ENCODE results near the gene YTHDC1.

Gene YTHDC1

GRCh38 chr4:68342134-68342533 is 7.8 kb downstream of the YTHDC1 start:
- H3K27ac ChIP-seq: no peak overlapping the region
- H3K4me3 ChIP-seq (ENCODE audit: low read depth, low read length): no peak overlapping the region
- H3K9me3 ChIP-seq (ENCODE audit: severe bottlenecking): no peaks in the 10 kb centered on the region
- no peak for DNase-seq
- peaks cover 25% of the 10 kb centered on the region for H3K36me3 ChIP-seq
- TF ChIP-seq CTCF (IDR thresholded peaks at IDR 0.05; ENCODE audit: low read depth, low read length): no peak
- no peaks in the 10 kb centered on the region for H3K27me3 ChIP-seq (ENCODE audit: insufficient read depth, low read depth, severe bottlenecking)

- H3K27ac ChIP-seq: no peak overlapping the region
- peaks cover 40% of the 10 kb centered on the region for H3K36me3 ChIP-seq
- H3K4me3 ChIP-seq (ENCODE audit: low read depth, low read length): no peak overlapping the region
- no peak for DNase-seq
- no peak for TF ChIP-seq CTCF (IDR thresholded peaks at IDR 0.05; ENCODE audit: low read depth, low read length)
- H3K9me3 ChIP-seq (ENCODE audit: severe bottlenecking): no peaks in the 10 kb centered on the region
- no peaks in the 10 kb centered on the region for H3K27me3 ChIP-seq (ENCODE audit: insufficient read depth, low read depth, severe bottlenecking)
These were observed 11.3 kb downstream of the YTHDC1 start for GRCh38 chr4:68338625-68339024.

- Histone ChIP-seq H3K36me3 (peaks cover 48% of the 10 kb centered on the region), H3K4me3 (ENCODE audit: low read depth, low read length) (no peak overlapping the region), H3K27ac (no peak overlapping the region), H3K27me3 (ENCODE audit: insufficient read depth, low read depth, severe bottlenecking) (no peaks in the 10 kb centered on the region), H3K9me3 (ENCODE audit: severe bottlenecking) (no peaks in the 10 kb centered on the region)
- DNase-seq: no peak
- no peak for TF ChIP-seq CTCF (IDR thresholded peaks at IDR 0.05; ENCODE audit: low read depth, low read length)
These were observed 12.4 kb downstream of the YTHDC1 start for GRCh38 chr4:68337522-68337921.

- Histone ChIP-seq H3K36me3 (peaks cover 51% of the 10 kb centered on the region), H3K4me3 (ENCODE audit: low read depth, low read length) (no peak overlapping the region), H3K9me3 (ENCODE audit: severe bottlenecking) (no peaks in the 10 kb centered on the region), H3K27ac (no peak overlapping the region), H3K27me3 (ENCODE audit: insufficient read depth, low read depth, severe bottlenecking) (no peaks in the 10 kb centered on the region)
- no peak for TF ChIP-seq CTCF (IDR thresholded peaks at IDR 0.05; ENCODE audit: low read depth, low read length)
- no peak for DNase-seq
These were observed 12.9 kb downstream of the YTHDC1 start for GRCh38 chr4:68337004-68337403.

GRCh38 chr4:68336530-68336929 is 13.4 kb downstream of the YTHDC1 start:
- no peak overlapping the region for H3K4me3 ChIP-seq (ENCODE audit: low read depth, low read length)
- no peaks in the 10 kb centered on the region for H3K9me3 ChIP-seq (ENCODE audit: severe bottlenecking)
- TF ChIP-seq CTCF (IDR thresholded peaks at IDR 0.05; ENCODE audit: low read depth, low read length): no peak
- DNase-seq: no peak
- H3K27ac ChIP-seq: no peak overlapping the region
- H3K36me3 ChIP-seq: peaks cover 56% of the 10 kb centered on the region
- no peaks in the 10 kb centered on the region for H3K27me3 ChIP-seq (ENCODE audit: insufficient read depth, low read depth, severe bottlenecking)

- no peaks in the 10 kb centered on the region for H3K9me3 ChIP-seq (ENCODE audit: severe bottlenecking)
- peaks cover 85% of the 10 kb centered on the region for H3K36me3 ChIP-seq
- no peak for DNase-seq
- no peaks in the 10 kb centered on the region for H3K27me3 ChIP-seq (ENCODE audit: insufficient read depth, low read depth, severe bottlenecking)
- H3K4me3 ChIP-seq (ENCODE audit: low read depth, low read length): no peak overlapping the region
- no peak overlapping the region for H3K27ac ChIP-seq
- TF ChIP-seq CTCF (IDR thresholded peaks at IDR 0.05; ENCODE audit: low read depth, low read length): no peak
These were observed 23.7 kb downstream of the YTHDC1 start for GRCh38 chr4:68326141-68326540.
